HepG2 (cell line): ENCODE data around the gene BACH2. TPM values are rescaled to one million over a fixed set of nuclear protein-coding genes. Genes with fewer than 3 reads are reported as not detected.
A peak's percentile ranks its signal among the peaks of the same experiment; 100 is the strongest.

ENCODE experiments used
- ARID5B ChIP-seq: IDR thresholded peaks from 2 replicates; pipeline ENCODE4 v1.4.0; 2020; ENCODE audit warnings: mild to moderate bottlenecking, missing genetic modification reagents
- EP300 ChIP-seq, 3 experiments: sonication (generic) in 1 of 3; formaldehyde crosslinking in 1 of 3; IDR thresholded peaks; 2 replicates each; pipeline versions ENCODE4 v1.5.1 to v1.6.1; 2011 to 2020; ENCODE audit warnings: low read depth in 2 of 3, low read length in 2 of 3, borderline replicate concordance in 1 of 3, improper control_type of control experiment in 1 of 3, mild to moderate bottlenecking in 1 of 3, missing genetic modification reagents in 1 of 3, moderate library complexity in 1 of 3
- FOSL2 ChIP-seq: sonication (generic); formaldehyde crosslinking; IDR thresholded peaks from 2 replicates; pipeline ENCODE4 v1.4.0; 2020; ENCODE audit warnings: missing genetic modification reagents
- FOXO1 ChIP-seq: sonication (generic); formaldehyde crosslinking; IDR thresholded peaks from 2 replicates; pipeline ENCODE4 v1.4.0; 2020; ENCODE audit warnings: missing genetic modification reagents
- HINFP ChIP-seq: sonication (generic); formaldehyde crosslinking; IDR thresholded peaks from 2 replicates; pipeline ENCODE4 v1.4.0; 2020; ENCODE audit warnings: low read depth, mild to moderate bottlenecking, missing genetic modification reagents
- HOXD1 ChIP-seq: sonication (generic); formaldehyde crosslinking; IDR thresholded peaks from 2 replicates; pipeline ENCODE4 v1.5.0; 2020; ENCODE audit warnings: missing genetic modification reagents
- MIXL1 ChIP-seq: IDR thresholded peaks from 2 replicates; pipeline ENCODE4 v1.6.1; 2016
- NR2C2 ChIP-seq: sonication (generic); formaldehyde crosslinking; IDR thresholded peaks from 2 replicates; pipeline ENCODE4 v1.4.0; 2020; ENCODE audit warnings: missing genetic modification reagents, mild to moderate bottlenecking, moderate library complexity, borderline replicate concordance
- SRSF9 ChIP-seq: fragments of 200-400 bp; formaldehyde crosslinking; IDR thresholded peaks from 2 replicates; pipeline ENCODE4 v1.6.1; 2018; ENCODE audit warnings: borderline replicate concordance, mild to moderate bottlenecking, low read depth, low read length; ENCODE audit not compliant: insufficient read depth, poor library complexity, severe bottlenecking
- TBP ChIP-seq: sonication (generic); formaldehyde crosslinking; IDR thresholded peaks from 2 replicates; pipeline ENCODE4 v1.5.0; 2020; ENCODE audit warnings: missing genetic modification reagents
- TCF7 ChIP-seq: sonication (generic); IDR thresholded peaks from 2 replicates; pipeline ENCODE4 v1.6.1; 2016; ENCODE audit warnings: antibody characterized with exemption, low read depth
- ZFP36 ChIP-seq: fragments of 150-350 bp; IDR thresholded peaks from 2 replicates; pipeline ENCODE4 v1.6.1; 2018; ENCODE audit warnings: borderline replicate concordance, low read length, low read depth; ENCODE audit not compliant: partially characterized antibody
- ZNF44 ChIP-seq: sonication (generic); formaldehyde crosslinking; IDR thresholded peaks from 2 replicates; pipeline ENCODE4 v1.5.1; 2020; ENCODE audit warnings: mild to moderate bottlenecking, missing genetic modification reagents
- ZNF609 ChIP-seq: sonication (generic); formaldehyde crosslinking; IDR thresholded peaks from 2 replicates; pipeline ENCODE4 v1.4.0; 2020; ENCODE audit warnings: mild to moderate bottlenecking, missing genetic modification reagents, borderline replicate concordance
- ZNF639 ChIP-seq: conservative IDR thresholded peaks from 2 replicates; pipeline ENCODE4 v1.6.1; 2018; ENCODE audit warnings: missing genetic modification reagents
- ZNF775 ChIP-seq: sonication (generic); formaldehyde crosslinking; IDR thresholded peaks from 2 replicates; pipeline ENCODE4 v1.4.0; 2020; ENCODE audit warnings: missing genetic modification reagents, mild to moderate bottlenecking, moderate library complexity, borderline replicate concordance
- ZSCAN9 ChIP-seq: IDR thresholded peaks from 2 replicates; pipeline ENCODE4 v1.6.1; 2016; ENCODE audit warnings: borderline replicate concordance
- polyA plus RNA-seq, 8 experiments: library from polyadenylated mRNA; depleted of rRNA in 3 of 8; stranded (reverse) in 7 of 8; unstranded in 1 of 8; fragments of >200 nt; fragmentation: Illumina TruSeq in 4 of 8; extraction: Trizol in 4 of 8; gene quantifications; 2 replicates each; pipeline versions ENCODE4 v1.2.1 to v1.2.3, GENCODE V29; 2011 to 2016; ENCODE audit warnings: low read depth in 4 of 8, missing spikeins in 1 of 8, mixed read lengths in 1 of 8; ENCODE audit not compliant: insufficient read depth in 1 of 8
- total RNA-seq, 5 experiments: library from RNA; depleted of rRNA; stranded (reverse); fragments of >200 nt; fragmentation: Illumina TruSeq; extraction: Trizol; gene quantifications; 2 replicates each; pipeline ENCODE4 v1.2.3, GENCODE V29; 2016; ENCODE audit warnings: low read depth in 1 of 5

Gene BACH2
- total and polyA plus RNA-seq, 2 of the 13 experiments (the other 11 are each of a cell fraction or from before 2014, with no cell fraction given): 0.01 TPM; not detected in 1

GRCh38 chr6:90103056-90103800 is 193.4 kb downstream of the BACH2 start (continued):
- TF ChIP-seq ZNF639 (CRISPR knock-in tag) (no peak), TBP (CRISPR knock-in tag) (no peak), FOSL2 (peak; percentile 91), TCF7 (peak; percentile 82), HINFP (CRISPR knock-in tag) (no peak), ZFP36 (no peak), ZNF44 (CRISPR knock-in tag) (no peak), ZNF609 (CRISPR knock-in tag) (peak; percentile 40; the same call in 1 of the 2 replicates), FOXO1 (CRISPR knock-in tag) (no peak), HOXD1 (CRISPR knock-in tag) (no peak), EP300 (IDR thresholded peaks at IDR 0.05; ENCODE audit: low read depth in 2 of 2, low read length in 2 of 2) (peak in 1 of 2 experiments; percentile 32; a peak in 1 of 4 replicates), EP300 (CRISPR knock-in tag; IDR thresholded peaks at IDR 0.05; ENCODE audit: borderline replicate concordance) (no peak), MIXL1 (CRISPR knock-in tag) (no peak), NR2C2 (CRISPR knock-in tag) (no peak), ZSCAN9 (CRISPR knock-in tag) (no peak), SRSF9 (no peak), ZNF775 (CRISPR knock-in tag) (no peak), ARID5B (CRISPR knock-in tag) (peak; percentile 55)
